ENCODE data around the gene ITIH6.
A peak's percentile ranks its signal among the peaks of the same experiment; 100 is the strongest.
"Not testable (repeated sequence)": the region's sequence is repeated elsewhere in the genome, so short reads cannot be mapped to it uniquely, and the experiment has no call there.

The ITIH6 gene

GRCh38 chrX:54798137-54798536 lies at the start of gene ITIH6:
Gene ITIH6 (minus strand): TSS chrX:54798255. CDS start chrX:54798210, 45 bp downstream.
- no peak for DNase-seq (ENCODE audit: low spot score)

- not testable (repeated sequence) for DNase-seq (ENCODE audit: low spot score)
Observed at GRCh38 chrX:54847700-54848099, 49.6 kb upstream of the ITIH6 start.

GRCh38 chrX:54843050-54843449 lies 45.0 kb upstream of the ITIH6 start:
- no peak for DNase-seq (ENCODE audit: low spot score)

- no peak for DNase-seq (ENCODE audit: low spot score)
Observed at GRCh38 chrX:54842607-54843006, 44.6 kb upstream of the ITIH6 start.

- not testable (repeated sequence) for DNase-seq (ENCODE audit: low spot score)
Observed at GRCh38 chrX:54841184-54841874, 43.3 kb upstream of the ITIH6 start.

- no peak for DNase-seq (ENCODE audit: low spot score)
Observed at GRCh38 chrX:54838583-54838982, 40.5 kb upstream of the ITIH6 start.

GRCh38 chrX:54826598-54826997 lies 28.5 kb upstream of the ITIH6 start:
- DNase-seq (ENCODE audit: low spot score): no peak

- DNase-seq (ENCODE audit: low spot score): no peak
Observed at GRCh38 chrX:54825716-54826438, 27.8 kb upstream of the ITIH6 start.

GRCh38 chrX:54824722-54825121 lies 26.7 kb upstream of the ITIH6 start:
- no peak for DNase-seq (ENCODE audit: low spot score)

- DNase-seq (ENCODE audit: low spot score): no peak
Observed at GRCh38 chrX:54824195-54824594, 26.1 kb upstream of the ITIH6 start.

- no peak for DNase-seq (ENCODE audit: low spot score)
Observed at GRCh38 chrX:54821310-54821709, 23.3 kb upstream of the ITIH6 start.

- no peak for DNase-seq (ENCODE audit: low spot score)
Observed at GRCh38 chrX:54820737-54821136, 22.7 kb upstream of the ITIH6 start.

GRCh38 chrX:54819201-54819600 lies 21.1 kb upstream of the ITIH6 start:
- DNase-seq (ENCODE audit: low spot score): no peak

GRCh38 chrX:54818221-54818620 lies 20.2 kb upstream of the ITIH6 start:
- no peak for DNase-seq (ENCODE audit: low spot score)

GRCh38 chrX:54817220-54817820 lies 19.3 kb upstream of the ITIH6 start:
- DNase-seq (ENCODE audit: low spot score): no peak

GRCh38 chrX:54812306-54812705 lies 14.3 kb upstream of the ITIH6 start:
- no peak for DNase-seq (ENCODE audit: low spot score)

GRCh38 chrX:54811301-54811885 lies 13.3 kb upstream of the ITIH6 start:
- DNase-seq (ENCODE audit: low spot score): no peak

GRCh38 chrX:54810532-54810931 lies 12.5 kb upstream of the ITIH6 start:
- no peak for DNase-seq (ENCODE audit: low spot score)

GRCh38 chrX:54808605-54809483 lies 10.8 kb upstream of the ITIH6 start:
- DNase-seq (ENCODE audit: low spot score): peak; percentile 97

GRCh38 chrX:54808109-54808604 lies 10.1 kb upstream of the ITIH6 start:
- peak; percentile 32 for DNase-seq (ENCODE audit: low spot score)

- DNase-seq (ENCODE audit: low spot score): peak; percentile 14
Observed at GRCh38 chrX:54807524-54808108, 9.6 kb upstream of the ITIH6 start, which contains the start of gene MAGED2. Gene MAGED2 (plus strand): TSS chrX:54807745. CDS start chrX:54809332, 1,587 bp downstream.
